ENCODE data around the gene S100A4.
A peak's percentile ranks its signal among the peaks of the same experiment; 100 is the strongest.

S100A4 gene

GRCh38 chr1:153567621-153568366 is 22.2 kb upstream of the S100A4 start:
- TF ChIP-seq SPI1 (IDR thresholded peaks at IDR 0.05; ENCODE audit: borderline replicate concordance, low read depth) (no peak), REST (IDR thresholded peaks at IDR 0.05; ENCODE audit: insufficient replicate concordance, low read depth) (no peak), CTCF (IDR thresholded peaks at IDR 0.05; ENCODE audit: insufficient read depth, low read length) (no peak), GABPA (IDR thresholded peaks at IDR 0.05; ENCODE audit: low read depth) (no peak), POLR2AphosphoS5 (IDR thresholded peaks at IDR 0.05; ENCODE audit: low read depth) (no peak)
- no peak for DNase-seq (ENCODE audit: low read depth in 1 of 2, low spot score in 1 of 2)
- H3K27ac ChIP-seq (replicated peaks), result peak overlapping the region; percentile 79
- no peak overlapping the region for H3K4me3 ChIP-seq (replicated peaks; ENCODE audit: insufficient read depth, low read length)
- H3K27me3 ChIP-seq (ENCODE audit: insufficient read depth, poor library complexity, severe bottlenecking), result no peaks in the 10 kb centered on the region

- Histone ChIP-seq H3K27ac (replicated peaks) (peak overlapping the region; percentile 79), H3K27me3 (ENCODE audit: insufficient read depth, poor library complexity, severe bottlenecking) (no peaks in the 10 kb centered on the region), H3K4me3 (replicated peaks; ENCODE audit: insufficient read depth, low read length) (no peak overlapping the region)
- no peak for TF ChIP-seq GABPA (IDR thresholded peaks at IDR 0.05; ENCODE audit: low read depth)
- TF ChIP-seq REST (IDR thresholded peaks at IDR 0.05; ENCODE audit: insufficient replicate concordance, low read depth), result no peak
- TF ChIP-seq POLR2AphosphoS5 (IDR thresholded peaks at IDR 0.05; ENCODE audit: low read depth), result peak; percentile 82
- 0 out of 2 replicates have a peak, but pooled peaks have one; percentile 10 for TF ChIP-seq SPI1 (IDR thresholded peaks at IDR 0.05; ENCODE audit: borderline replicate concordance, low read depth)
- no peak for TF ChIP-seq CTCF (IDR thresholded peaks at IDR 0.05; ENCODE audit: insufficient read depth, low read length)
- peak; percentile 97 for DNase-seq (ENCODE audit: low read depth in 1 of 2, low spot score in 1 of 2)
Measured at GRCh38 chr1:153566414-153567371, 21.1 kb upstream of the S100A4 start.

GRCh38 chr1:153565529-153566374 is 20.1 kb upstream of the S100A4 start, which contains the start of gene S100A2:
S100A2 (minus strand) TSS chr1:153565844; CDS start chr1:153563877, 1,967 bp downstream.
- DNase-seq (ENCODE audit: low read depth in 1 of 2, low spot score in 1 of 2), result peak; percentile 55 to 70
- Histone ChIP-seq H3K27me3 (ENCODE audit: insufficient read depth, poor library complexity, severe bottlenecking) (no peaks in the 10 kb centered on the region), H3K27ac (replicated peaks) (peak within 1 kb of the TSS; percentile 79), H3K4me3 (replicated peaks; ENCODE audit: insufficient read depth, low read length) (no peak within 1 kb of the TSS)
- TF ChIP-seq GABPA (IDR thresholded peaks at IDR 0.05; ENCODE audit: low read depth) (no peak), CTCF (IDR thresholded peaks at IDR 0.05; ENCODE audit: insufficient read depth, low read length) (no peak), SPI1 (IDR thresholded peaks at IDR 0.05; ENCODE audit: borderline replicate concordance, low read depth) (no peak), POLR2AphosphoS5 (IDR thresholded peaks at IDR 0.05; ENCODE audit: low read depth) (no peak), REST (IDR thresholded peaks at IDR 0.05; ENCODE audit: insufficient replicate concordance, low read depth) (no peak)
